Cardiac muscle cell (in vitro differentiated cells and primary cell): ENCODE measurements around the gene NWD2. TPM values are rescaled to one million over a fixed set of nuclear protein-coding genes. Genes with fewer than 3 reads are reported as not detected.
A peak's percentile ranks its signal among the peaks of the same experiment; 100 is the strongest.

ENCODE experiments used
- DNase-seq, 2 donors: peaks; one replicate each; pipeline versions ENCODE4 v3.0.0 to v3.0.0-alpha.2; 2010 to 2017; ENCODE audit warnings: low read depth in 1 of 2, low spot score in 1 of 2
- H3K27ac ChIP-seq: fragments of 200-600 bp; sonication (generic); 2 replicates; pipeline ENCODE4 v1.5.1; 2016
- H3K27me3 ChIP-seq: fragments of 200-600 bp; sonication (generic); 2 replicates; pipeline ENCODE4 v1.6.0; 2016; ENCODE audit warnings: control low read depth
- H3K36me3 ChIP-seq: fragments of 200-600 bp; sonication (generic); 2 replicates; pipeline ENCODE4 v1.5.1; 2016; ENCODE audit warnings: control low read depth
- H3K4me1 ChIP-seq: fragments of 200-600 bp; sonication (generic); 2 replicates; pipeline ENCODE4 v1.8.1; 2017; ENCODE audit warnings: low read depth, mild to moderate bottlenecking, mixed run types
- H3K4me3 ChIP-seq: fragments of 200-600 bp; sonication (generic); 2 replicates; pipeline ENCODE4 v1.5.1; 2016; ENCODE audit warnings: mild to moderate bottlenecking
- H3K9me3 ChIP-seq: fragments of 200-600 bp; sonication (generic); 2 replicates; pipeline ENCODE4 v1.5.1; 2017; ENCODE audit warnings: low read depth, mild to moderate bottlenecking, control low read depth
- CTCF ChIP-seq: IDR thresholded peaks from 2 replicates; pipeline ENCODE4 v1.5.1; 2012; ENCODE audit warnings: low read depth, mild to moderate bottlenecking, low read length
- polyA plus RNA-seq: library from polyadenylated mRNA; unstranded; fragments of >200 nt; fragmentation: Nextera tagmentation; extraction: Ambion mirVana; gene quantifications from 2 replicates; pipeline ENCODE4 v1.2.1, GENCODE V29; 2016
- total RNA-seq: library from RNA; depleted of rRNA; stranded (reverse); fragments of >200 nt; gene quantifications from 2 replicates; pipeline ENCODE4 v1.2.3, GENCODE V29; 2016

NWD2 gene
- total and polyA plus RNA-seq, 2 experiments from 2014 or later, result 0.06 TPM; not detected in 1

- H3K27ac ChIP-seq, result no peak overlapping the region
Measured at GRCh38 chr4:37442062-37442323, 197.4 kb downstream of the NWD2 start.

GRCh38 chr4:37443137-37443536 is 198.6 kb downstream of the NWD2 start:
- Histone ChIP-seq H3K27ac (no peak overlapping the region), H3K4me1 (no peaks in the 10 kb centered on the region), H3K27me3 (peaks cover 2% of the 10 kb centered on the region), H3K4me3 (no peak overlapping the region), H3K9me3 (no peaks in the 10 kb centered on the region), H3K36me3 (no peaks in the 10 kb centered on the region)
- no peak for DNase-seq
- TF ChIP-seq CTCF, result no peak

More at GRCh38 chr4:37442062-37442323, 197.4 kb downstream of the NWD2 start:
- Histone ChIP-seq H3K27me3 (no peaks in the 10 kb centered on the region), H3K36me3 (no peaks in the 10 kb centered on the region), H3K4me3 (no peak overlapping the region), H3K9me3 (no peaks in the 10 kb centered on the region), H3K4me1 (no peaks in the 10 kb centered on the region)
- DNase-seq, result no peak
- TF ChIP-seq CTCF, result no peak

- no peak overlapping the region for H3K4me3 ChIP-seq
- H3K9me3 ChIP-seq, result no peaks in the 10 kb centered on the region
- H3K4me1 ChIP-seq, result no peaks in the 10 kb centered on the region
- peaks cover 20% of the 10 kb centered on the region for H3K27me3 ChIP-seq
- no peak overlapping the region for H3K27ac ChIP-seq
- no peak for DNase-seq
- TF ChIP-seq CTCF, result no peak
- no peaks in the 10 kb centered on the region for H3K36me3 ChIP-seq
Measured at GRCh38 chr4:37445023-37445422, 200.5 kb downstream of the NWD2 start.

GRCh38 chr4:37446016-37446415 is 201.5 kb downstream of the NWD2 start:
- Histone ChIP-seq H3K4me1 (no peaks in the 10 kb centered on the region), H3K4me3 (no peak overlapping the region), H3K27me3 (peaks cover 30% of the 10 kb centered on the region), H3K27ac (no peak overlapping the region), H3K9me3 (no peaks in the 10 kb centered on the region), H3K36me3 (no peaks in the 10 kb centered on the region)
- DNase-seq, result peak in 1 of 2 donors; percentile 63
- no peak for TF ChIP-seq CTCF

- DNase-seq, result peak in 1 of 2 donors; percentile 21
- Histone ChIP-seq H3K27ac (no peak overlapping the region), H3K27me3 (peaks cover 48% of the 10 kb centered on the region), H3K36me3 (no peaks in the 10 kb centered on the region), H3K9me3 (no peaks in the 10 kb centered on the region), H3K4me1 (no peaks in the 10 kb centered on the region), H3K4me3 (no peak overlapping the region)
- TF ChIP-seq CTCF, result no peak
Measured at GRCh38 chr4:37447886-37448285, 203.3 kb downstream of the NWD2 start.

GRCh38 chr4:37450309-37450708 is 205.8 kb downstream of the NWD2 start:
- Histone ChIP-seq H3K4me3 (no peak overlapping the region), H3K4me1 (peaks cover 5% of the 10 kb centered on the region), H3K36me3 (no peaks in the 10 kb centered on the region), H3K27ac (no peak overlapping the region), H3K27me3 (peaks cover 62% of the 10 kb centered on the region), H3K9me3 (no peaks in the 10 kb centered on the region)
- TF ChIP-seq CTCF, result no peak
- no peak for DNase-seq
